HepG2 (cell line): ENCODE data around the gene NR1H3. TPM values are rescaled to one million over a fixed set of nuclear protein-coding genes. Genes with fewer than 3 reads are reported as not detected.
A peak's percentile ranks its signal among the peaks of the same experiment; 100 is the strongest.

ENCODE experiments used
- CREM ChIP-seq, 2 experiments: sonication (generic) in 1 of 2; formaldehyde crosslinking in 1 of 2; IDR thresholded peaks; 2 replicates each; pipeline versions ENCODE4 v1.4.0 to v1.6.1; 2016 to 2020; ENCODE audit warnings: antibody characterized with exemption in 1 of 2, mild to moderate bottlenecking in 1 of 2, missing genetic modification reagents in 1 of 2
- ELF1 ChIP-seq: sonication (generic); formaldehyde crosslinking; IDR thresholded peaks from 2 replicates; pipeline ENCODE4 v1.4.0; 2020; ENCODE audit warnings: missing genetic modification reagents
- FOXA1 ChIP-seq, 2 experiments: fragments of 450-650 bp in 1 of 2; sonication (generic) in 1 of 2; formaldehyde crosslinking in 1 of 2; IDR thresholded peaks; 2 replicates each; pipeline versions ENCODE4 v1.4.0 to v1.6.1; 2016 to 2020; ENCODE audit warnings: missing genetic modification reagents in 1 of 2
- MEF2D ChIP-seq: sonication (generic); formaldehyde crosslinking; IDR thresholded peaks from 2 replicates; pipeline ENCODE4 v1.5.1; 2020; ENCODE audit warnings: mild to moderate bottlenecking, missing genetic modification reagents
- PRDM10 ChIP-seq: sonication (generic); formaldehyde crosslinking; IDR thresholded peaks from 2 replicates; pipeline ENCODE4 v1.4.0; 2020; ENCODE audit warnings: low read depth, missing genetic modification reagents
- REST ChIP-seq, 2 experiments: IDR thresholded peaks; 2 replicates each; pipeline ENCODE4 v1.6.1; 2011 to 2012; ENCODE audit warnings: low read length in 2 of 2, borderline replicate concordance in 1 of 2, low read depth in 1 of 2, mild to moderate bottlenecking in 1 of 2, moderate library complexity in 1 of 2
- SALL2 ChIP-seq: sonication (generic); formaldehyde crosslinking; IDR thresholded peaks from 2 replicates; pipeline ENCODE4 v1.8.1; 2023; ENCODE audit warnings: mild to moderate bottlenecking, missing genetic modification reagents, inconsistent platforms
- SAP130 ChIP-seq: IDR thresholded peaks from 2 replicates; pipeline ENCODE4 v1.6.1; 2016; ENCODE audit warnings: low read depth
- SRSF1 ChIP-seq: fragments of 200-400 bp; formaldehyde crosslinking; optimal IDR thresholded peaks from 2 replicates; pipeline ENCODE3; 2017; ENCODE audit warnings: mild to moderate bottlenecking, low read depth, low read length, moderate library complexity
- TEAD3 ChIP-seq: optimal IDR thresholded peaks from 2 replicates; pipeline ENCODE3; 2016; ENCODE audit warnings: borderline replicate concordance
- ZBTB49 ChIP-seq: sonication (generic); formaldehyde crosslinking; IDR thresholded peaks from 2 replicates; pipeline ENCODE4 v1.4.0; 2020; ENCODE audit warnings: missing genetic modification reagents, borderline replicate concordance
- ZBTB7A ChIP-seq: sonication (generic); formaldehyde crosslinking; IDR thresholded peaks from 2 replicates; pipeline ENCODE4 v1.8.0; 2022; ENCODE audit warnings: mild to moderate bottlenecking, missing genetic modification reagents
- ZNF333 ChIP-seq: sonication (generic); formaldehyde crosslinking; IDR thresholded peaks from 2 replicates; pipeline ENCODE4 v1.4.0; 2020; ENCODE audit warnings: mild to moderate bottlenecking, missing genetic modification reagents, borderline replicate concordance
- ZNF484 ChIP-seq: sonication (generic); formaldehyde crosslinking; IDR thresholded peaks from 2 replicates; pipeline ENCODE4 v1.5.1; 2020; ENCODE audit warnings: mild to moderate bottlenecking, low read depth, missing genetic modification reagents, borderline replicate concordance
- ZNF597 ChIP-seq: sonication (generic); formaldehyde crosslinking; IDR thresholded peaks from 2 replicates; pipeline ENCODE4 v1.5.0; 2020; ENCODE audit warnings: missing genetic modification reagents
- ZNF747 ChIP-seq: sonication (generic); formaldehyde crosslinking; IDR thresholded peaks from 2 replicates; pipeline ENCODE4 v1.8.1; 2023; ENCODE audit warnings: missing genetic modification reagents, mild to moderate bottlenecking, borderline replicate concordance
- polyA plus RNA-seq, 8 experiments: library from polyadenylated mRNA; depleted of rRNA in 3 of 8; stranded (reverse) in 7 of 8; unstranded in 1 of 8; fragments of >200 nt; fragmentation: Illumina TruSeq in 4 of 8; extraction: Trizol in 4 of 8; gene quantifications; 2 replicates each; pipeline versions ENCODE4 v1.2.1 to v1.2.3, GENCODE V29; 2011 to 2016; ENCODE audit warnings: low read depth in 4 of 8, missing spikeins in 1 of 8, mixed read lengths in 1 of 8; ENCODE audit not compliant: insufficient read depth in 1 of 8
- total RNA-seq, 5 experiments: library from RNA; depleted of rRNA; stranded (reverse); fragments of >200 nt; fragmentation: Illumina TruSeq; extraction: Trizol; gene quantifications; 2 replicates each; pipeline ENCODE4 v1.2.3, GENCODE V29; 2016; ENCODE audit warnings: low read depth in 1 of 5

NR1H3 gene
- total and polyA plus RNA-seq, 2 of the 13 experiments (the other 11 are each of a cell fraction or from before 2014, with no cell fraction given), result 41.8 to 102 TPM

GRCh38 chr11:47270331-47271271 lies 12.8 kb downstream of the NR1H3 start (continued):
- peak; percentile 15 to 48 for TF ChIP-seq REST (IDR thresholded peaks at IDR 0.05; ENCODE audit: borderline replicate concordance in 1 of 2, low read depth in 1 of 2, low read length in 2 of 2)
- peak; percentile 49 for TF ChIP-seq SAP130 (CRISPR knock-in tag)
- peak; percentile 51; the same call in 1 of the 2 replicates for TF ChIP-seq PRDM10 (CRISPR knock-in tag)
- no peak for TF ChIP-seq ZNF747 (CRISPR knock-in tag)
- no peak for TF ChIP-seq ZNF484 (CRISPR knock-in tag)
- TF ChIP-seq ELF1 (CRISPR knock-in tag), result 0 out of 2 replicates have a peak, but pooled peaks have one; percentile 13
- no peak for TF ChIP-seq SALL2 (CRISPR knock-in tag)
- TF ChIP-seq MEF2D (CRISPR knock-in tag), result no peak
- peak; percentile 24 for TF ChIP-seq TEAD3 (CRISPR knock-in tag)
- TF ChIP-seq CREM (IDR thresholded peaks at IDR 0.05), result no peak
- no peak for TF ChIP-seq CREM (CRISPR knock-in tag; IDR thresholded peaks at IDR 0.05)
- TF ChIP-seq SRSF1, result no peak
- no peak for TF ChIP-seq ZBTB7A (CRISPR knock-in tag)
- TF ChIP-seq ZNF597 (CRISPR knock-in tag), result no peak
- no peak for TF ChIP-seq ZNF333 (CRISPR knock-in tag)
- no peak for TF ChIP-seq ZBTB49
- TF ChIP-seq FOXA1 (IDR thresholded peaks at IDR 0.05), result no peak
- TF ChIP-seq FOXA1 (CRISPR knock-in tag; IDR thresholded peaks at IDR 0.05), result 0 out of 2 replicates have a peak, but pooled peaks have one; percentile 41
